NCI-H345 treated with DMSO at 0.1 percent for 48 hours (cell line): ENCODE data around the gene ANKH.
"Not testable (repeated sequence)": the region's sequence is repeated elsewhere in the genome, so short reads cannot be mapped to it uniquely, and the experiment has no call there.

ENCODE experiments used
- DNase-seq: peaks from one replicate; lab custom pipeline; 2025; ENCODE audit not compliant: unreplicated experiment; lab: John Stamatoyannopoulos, UW

The ANKH gene

DNA sequence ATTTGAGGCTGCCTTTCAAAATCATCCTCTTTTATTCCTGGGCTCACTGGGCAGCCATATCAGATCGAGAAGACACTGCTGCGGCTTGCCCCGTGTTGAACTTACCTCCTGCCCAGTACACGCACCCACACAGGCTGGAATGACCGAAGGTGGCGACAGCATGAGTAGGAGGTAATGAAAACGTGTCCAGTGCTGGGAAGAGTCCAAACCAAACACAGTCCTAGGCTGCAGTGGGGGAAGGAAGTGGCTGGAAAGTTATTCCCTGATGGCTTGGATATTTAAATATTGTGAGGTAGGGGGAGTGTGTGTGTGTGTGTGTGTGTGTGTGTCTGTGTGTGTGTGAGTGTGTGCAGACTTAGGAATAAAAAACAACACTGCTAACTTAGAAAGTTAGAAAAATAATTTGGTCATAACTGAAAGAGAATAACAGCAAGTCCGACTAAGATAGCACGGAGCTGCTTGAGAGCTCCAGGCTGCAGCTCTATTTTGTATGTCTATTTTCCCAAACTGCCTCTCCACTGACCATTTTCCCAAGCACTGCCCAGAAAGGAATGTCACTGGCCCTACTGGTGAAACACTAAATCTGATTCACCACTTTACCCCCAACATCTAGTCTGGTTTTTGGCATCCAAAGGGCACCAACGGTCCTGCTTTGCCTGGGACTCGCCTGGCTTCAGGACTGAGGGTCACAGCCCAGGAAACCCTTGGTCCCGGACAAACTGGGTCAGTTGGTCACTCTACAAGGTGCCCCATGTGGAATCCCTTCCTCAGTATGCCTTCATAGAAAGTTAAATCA is 41.2 kb downstream of the ANKH start:
- no peak for DNase-seq

GRCh38 chr5:14829396-14829795 is 42.2 kb downstream of the ANKH start:
- DNase-seq, result no peak

DNA sequence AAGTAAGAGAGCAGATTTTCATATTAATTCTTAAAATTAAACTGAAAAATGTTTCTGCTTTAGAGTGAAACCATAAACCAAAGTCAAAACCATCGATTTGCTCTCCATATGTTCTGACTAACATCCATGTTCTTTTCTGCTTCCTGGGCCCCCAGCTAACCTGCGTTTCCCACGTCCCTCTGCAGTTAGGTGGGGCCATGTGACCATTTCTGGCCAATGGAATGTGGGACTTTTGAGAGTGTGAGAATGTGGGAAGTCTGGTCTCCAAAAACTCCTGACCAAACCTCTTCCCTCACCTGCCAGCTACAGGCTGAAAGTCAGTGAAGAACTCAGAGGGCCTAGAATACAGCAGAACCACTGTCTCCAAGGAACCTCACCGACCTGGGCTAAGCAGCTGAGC is 44.9 kb downstream of the ANKH start:
- DNase-seq, result no peak

GRCh38 chr5:14825977-14826376 is 45.6 kb downstream of the ANKH start:
- no peak for DNase-seq

- DNase-seq, result no peak
Observed at GRCh38 chr5:14824499-14824898, 47.1 kb downstream of the ANKH start.

- DNase-seq, result no peak
Observed at GRCh38 chr5:14821100-14821845, 50.3 kb downstream of the ANKH start.

GRCh38 chr5:14818931-14819790 is 52.4 kb downstream of the ANKH start:
- no peak for DNase-seq

DNA sequence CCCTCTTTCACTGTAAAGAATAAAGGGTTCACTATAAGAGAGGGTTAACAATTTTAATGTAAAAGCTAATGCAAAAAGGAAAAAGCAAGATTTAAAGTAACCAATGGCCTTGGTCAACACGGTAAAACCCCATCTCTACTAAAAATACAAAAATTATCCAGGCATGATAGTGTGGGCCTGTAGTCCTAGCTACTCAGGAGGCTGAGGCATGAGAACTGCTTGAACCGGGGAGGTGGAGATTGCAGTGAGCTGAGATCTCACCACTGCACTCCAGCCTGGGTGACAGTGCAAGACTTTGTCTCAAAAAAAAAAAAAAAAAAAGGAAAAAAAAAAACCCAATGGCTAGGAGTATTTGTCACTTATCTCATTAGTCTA is 53.8 kb downstream of the ANKH start:
- not testable (repeated sequence) for DNase-seq

DNA sequence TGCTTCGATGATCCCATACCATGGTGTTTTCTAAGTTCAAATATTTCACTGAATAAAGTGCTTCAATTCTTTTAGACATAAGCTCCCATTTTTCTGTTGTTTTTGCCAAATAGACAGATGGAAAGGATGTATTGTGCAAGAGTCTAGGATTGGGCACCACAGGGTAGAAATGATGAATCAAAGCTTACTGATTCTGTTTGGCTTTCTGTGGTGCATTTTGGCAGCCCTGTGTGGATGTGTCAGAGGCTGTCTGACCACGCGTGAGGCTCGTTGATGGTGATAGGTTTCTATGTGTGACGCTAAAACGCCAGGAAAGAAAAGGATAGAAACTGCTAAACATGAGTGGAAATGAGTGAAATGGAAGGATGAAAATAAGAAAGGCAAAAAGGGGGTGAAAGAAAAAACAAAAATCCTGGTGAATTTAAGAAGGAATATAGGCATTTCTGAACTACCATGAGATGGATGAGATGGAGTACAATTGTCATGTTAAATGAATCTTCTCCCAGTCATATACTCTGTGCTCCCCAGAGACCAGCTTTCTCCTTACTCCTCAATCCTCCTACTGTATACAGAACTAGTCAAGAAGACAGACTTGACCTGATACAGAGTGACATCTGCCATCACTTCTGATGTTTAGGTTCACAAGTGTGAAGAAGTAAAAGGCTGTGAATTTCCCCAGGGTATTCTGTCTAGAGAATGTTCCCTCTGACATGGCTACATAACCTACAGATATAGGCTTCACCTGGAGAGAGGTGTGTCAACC is 54.4 kb downstream of the ANKH start:
- DNase-seq, result no peak

DNA sequence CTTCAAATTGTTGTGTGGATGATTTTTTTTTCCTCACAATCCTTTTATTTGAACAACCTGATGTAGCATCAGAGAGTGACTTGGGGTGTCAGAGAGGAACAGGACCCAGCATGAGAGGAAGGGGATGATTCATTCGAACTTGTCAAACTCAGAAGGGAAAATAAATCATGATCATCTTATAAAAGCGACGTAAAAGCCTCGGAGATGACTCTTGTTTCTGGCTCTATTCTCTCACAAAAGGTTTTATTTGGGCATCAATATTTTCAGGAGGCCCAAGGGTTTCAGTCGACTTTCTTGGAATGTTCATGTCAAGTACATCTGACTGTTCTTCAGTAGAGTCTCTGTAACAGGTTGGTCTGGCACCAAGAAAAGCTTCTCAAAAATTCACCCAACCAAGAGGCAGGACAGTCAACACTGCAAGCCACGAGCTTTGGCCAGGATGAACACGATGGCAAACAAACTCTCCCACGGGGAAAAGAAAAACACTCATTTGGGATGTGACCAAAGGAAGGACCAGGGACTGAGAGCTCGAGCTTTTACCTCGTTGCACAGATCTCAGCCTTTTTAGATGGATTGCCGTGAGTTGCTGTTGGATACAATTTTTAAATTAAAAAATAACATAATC is 55.1 kb downstream of the ANKH start:
- DNase-seq, result no peak

GRCh38 chr5:14813747-14814146 is 57.8 kb downstream of the ANKH start:
- DNase-seq, result no peak

DNA sequence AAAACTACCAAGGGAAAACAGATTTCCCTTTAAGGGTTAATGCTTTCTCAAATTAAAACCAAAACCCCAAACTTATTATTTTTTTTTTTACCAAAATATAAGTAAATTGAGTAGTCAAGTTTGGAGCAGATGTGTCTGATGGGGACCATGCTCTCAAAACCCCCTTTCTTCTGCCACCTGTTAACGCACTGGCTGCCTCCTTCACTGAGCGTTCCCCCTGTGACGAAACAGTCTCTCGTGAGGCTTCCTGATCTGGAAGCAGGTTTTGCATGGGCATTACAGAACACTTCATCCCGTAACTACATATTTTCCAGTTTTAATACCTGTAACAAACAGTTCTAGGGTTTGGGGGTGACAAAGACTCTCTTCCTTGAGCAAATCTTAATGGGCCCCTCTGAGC is 59.4 kb downstream of the ANKH start:
- no peak for DNase-seq

- no peak for DNase-seq
Observed at GRCh38 chr5:14810928-14811572, 60.5 kb downstream of the ANKH start.

GRCh38 chr5:14810282-14810681 is 61.3 kb downstream of the ANKH start:
- no peak for DNase-seq

DNA sequence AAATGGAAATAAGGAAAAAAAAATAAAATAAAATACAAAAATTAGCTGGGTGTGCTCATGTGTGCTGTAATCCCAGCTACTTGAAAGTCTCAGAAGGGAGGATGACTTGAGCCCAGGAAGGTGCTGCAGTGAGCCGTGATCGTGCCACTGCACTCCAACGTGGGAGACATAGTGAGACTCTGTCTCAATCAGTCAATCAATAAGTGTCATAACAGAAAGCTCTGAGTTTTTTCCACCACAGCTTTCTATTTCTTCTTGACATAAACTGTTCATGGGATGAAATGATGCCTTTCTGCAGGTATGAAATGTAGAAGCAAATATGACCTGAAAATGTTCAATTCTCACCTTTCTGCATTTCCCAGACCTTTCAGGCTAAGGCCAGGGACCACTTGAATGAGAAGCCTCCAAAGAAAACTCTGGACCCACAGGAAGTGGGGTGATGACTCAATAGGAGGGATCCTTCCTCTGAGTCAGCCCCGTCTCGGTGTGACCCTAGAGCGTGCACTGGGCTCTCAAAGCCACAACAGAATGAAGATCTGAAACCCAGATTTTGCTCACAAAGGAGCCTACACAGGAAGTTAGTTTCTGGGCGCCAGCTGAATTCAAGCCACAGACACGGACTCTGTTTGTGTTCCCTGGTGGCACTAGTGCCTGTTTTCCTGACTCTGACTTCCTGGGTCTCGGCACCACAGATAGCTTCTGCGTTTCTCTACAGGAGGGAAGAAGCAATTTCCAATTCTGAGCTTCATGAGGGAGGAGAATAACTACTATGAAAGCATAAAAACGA is 62.0 kb downstream of the ANKH start:
- DNase-seq, result no peak

DNA sequence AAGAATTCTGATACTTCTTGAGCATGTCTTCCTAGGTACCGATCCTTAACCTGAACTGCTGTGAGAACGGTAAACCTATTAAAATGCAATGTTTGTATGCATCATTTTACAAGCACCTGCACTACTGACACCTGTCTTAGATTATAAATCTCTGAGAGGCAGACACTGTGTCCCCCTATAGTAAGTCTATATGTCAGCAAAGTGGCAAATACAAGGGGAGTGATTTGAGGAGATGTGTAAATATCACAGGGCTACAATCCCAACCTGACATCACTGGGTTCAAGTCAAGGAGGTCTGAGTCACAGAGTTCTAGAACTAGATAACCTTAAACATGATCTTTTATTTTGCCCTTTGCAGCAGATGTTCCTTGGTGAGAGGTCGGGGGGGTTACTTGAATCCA is 64.1 kb downstream of the ANKH start:
- DNase-seq, result no peak

DNA sequence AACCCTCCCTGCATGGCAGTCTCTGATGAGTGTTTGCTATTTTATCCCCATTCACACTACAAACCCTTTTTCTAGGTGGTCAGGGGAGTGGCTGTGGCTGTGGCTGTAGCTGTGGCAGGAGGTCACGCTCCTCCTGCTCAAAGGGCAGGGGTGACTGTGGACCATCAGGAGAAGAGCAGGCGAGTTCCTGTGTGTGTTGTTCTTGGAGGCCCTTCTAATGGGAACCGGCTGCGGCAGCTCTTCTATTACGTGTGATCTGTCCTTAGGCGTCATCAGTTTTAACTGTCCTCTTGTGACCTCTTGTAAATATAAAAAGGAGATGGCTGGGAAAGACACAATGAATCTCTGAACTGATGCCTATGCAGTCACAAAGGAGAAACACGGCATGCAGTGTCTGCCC is 65.1 kb downstream of the ANKH start:
- no peak for DNase-seq

DNA sequence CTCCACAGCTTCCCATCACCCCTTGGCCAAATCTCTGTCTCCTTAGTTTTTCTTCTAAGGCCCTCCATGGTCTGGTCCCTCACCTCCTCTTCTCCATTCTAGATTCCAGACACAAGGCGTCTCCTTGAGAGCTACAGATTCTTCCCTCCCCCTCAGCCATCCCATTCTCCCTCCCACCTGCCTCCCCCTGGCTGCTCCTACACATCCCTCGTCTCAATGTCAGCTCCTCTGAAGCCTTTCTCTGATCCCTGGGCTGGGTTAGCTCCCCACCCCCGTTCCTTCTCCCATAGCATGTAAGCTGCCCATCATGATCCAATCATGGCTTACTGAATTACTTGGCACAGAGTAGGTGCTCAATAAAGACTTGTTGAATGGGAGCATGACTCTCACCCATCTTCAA is 69.0 kb downstream of the ANKH start:
- DNase-seq, result no peak

DNA sequence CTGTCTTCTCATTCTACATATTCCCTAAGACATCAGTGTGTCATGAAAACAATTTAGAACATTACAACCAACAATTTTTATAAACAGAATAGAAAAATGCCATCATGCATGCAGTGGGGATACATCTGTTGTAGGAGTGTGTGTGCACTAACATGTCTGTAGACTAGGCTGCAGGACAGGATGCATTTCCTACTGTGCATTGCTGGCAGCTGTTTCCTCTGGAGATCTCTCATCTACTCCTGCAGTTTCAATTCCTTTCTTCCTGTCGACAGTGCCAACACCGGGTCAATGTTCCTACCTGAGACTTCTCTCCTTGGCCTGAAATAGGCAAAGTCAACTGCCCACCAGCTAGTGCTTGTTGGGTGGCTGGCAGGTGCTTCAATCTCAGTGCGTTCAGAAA is 69.8 kb downstream of the ANKH start:
- no peak for DNase-seq
